NCI-H2029 (cell line): ENCODE results near the gene OR5A2.
"Not testable (repeated sequence)": the region's sequence is repeated elsewhere in the genome, so short reads cannot be mapped to it uniquely, and the experiment has no call there.

Experiments used
- DNase-seq: peaks from one replicate; lab custom pipeline; 2025; lab: John Stamatoyannopoulos, UW

The OR5A2 gene, protein sequence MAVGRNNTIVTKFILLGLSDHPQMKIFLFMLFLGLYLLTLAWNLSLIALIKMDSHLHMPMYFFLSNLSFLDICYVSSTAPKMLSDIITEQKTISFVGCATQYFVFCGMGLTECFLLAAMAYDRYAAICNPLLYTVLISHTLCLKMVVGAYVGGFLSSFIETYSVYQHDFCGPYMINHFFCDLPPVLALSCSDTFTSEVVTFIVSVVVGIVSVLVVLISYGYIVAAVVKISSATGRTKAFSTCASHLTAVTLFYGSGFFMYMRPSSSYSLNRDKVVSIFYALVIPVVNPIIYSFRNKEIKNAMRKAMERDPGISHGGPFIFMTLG

DNA sequence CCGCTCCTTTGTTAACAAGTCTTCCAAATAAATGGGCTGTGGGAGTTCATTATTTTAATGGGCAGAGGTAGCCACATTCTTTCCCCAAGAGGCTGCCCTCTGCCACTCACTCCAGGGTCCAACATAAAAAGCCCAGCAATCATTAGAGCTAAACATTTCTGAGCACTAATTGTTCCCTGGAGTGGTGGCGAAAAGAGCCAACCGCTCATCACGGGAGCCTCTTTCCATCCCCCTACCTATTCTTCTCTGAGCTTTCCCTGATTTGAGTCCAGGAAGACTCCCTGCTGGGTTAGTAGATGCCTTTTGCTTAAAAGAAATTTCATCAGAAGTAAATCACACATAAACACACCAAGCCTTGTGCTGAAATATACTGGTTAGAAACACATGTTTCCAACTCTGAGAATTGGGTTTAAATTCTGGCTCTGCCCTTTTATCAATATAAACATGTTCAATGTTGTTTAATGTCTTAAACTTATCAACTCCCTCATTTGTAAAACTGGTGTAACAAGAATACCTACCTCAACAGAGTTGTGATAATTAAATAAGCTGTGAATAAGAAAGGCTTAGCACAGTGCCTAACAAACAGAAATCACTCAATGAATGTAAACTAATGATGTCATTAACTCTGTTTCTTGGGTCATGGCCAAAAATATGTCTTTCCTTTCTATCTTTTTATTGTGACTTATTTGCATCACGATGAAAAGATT is at the start of gene OR5A2:
TSS of gene OR5A2 (minus strand) at position 53 of the 707 bp plus-strand sequence. CDS start 3,460 bp downstream, outside the sequence.
- DNase-seq, result peak; percentile 3

DNA sequence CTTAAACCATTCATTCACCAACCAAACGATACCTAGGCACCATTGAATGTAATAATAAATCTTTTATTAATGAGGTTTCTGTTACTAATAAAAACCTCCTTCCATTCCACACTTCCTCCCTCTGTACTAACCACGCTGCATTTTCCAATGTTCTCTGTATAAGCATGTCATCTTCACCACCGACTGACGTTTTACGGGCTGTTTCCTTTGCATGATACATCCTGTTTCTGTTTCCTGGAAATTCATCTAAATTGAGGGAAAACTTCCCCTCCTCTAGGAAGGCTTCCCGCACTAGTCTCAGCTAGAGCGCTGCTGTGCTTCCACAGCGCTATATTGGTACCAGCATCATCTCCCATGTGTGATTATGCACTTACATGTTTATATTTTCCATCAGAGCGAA is 49.0 kb upstream of the OR5A2 start:
- no peak for DNase-seq

DNA sequence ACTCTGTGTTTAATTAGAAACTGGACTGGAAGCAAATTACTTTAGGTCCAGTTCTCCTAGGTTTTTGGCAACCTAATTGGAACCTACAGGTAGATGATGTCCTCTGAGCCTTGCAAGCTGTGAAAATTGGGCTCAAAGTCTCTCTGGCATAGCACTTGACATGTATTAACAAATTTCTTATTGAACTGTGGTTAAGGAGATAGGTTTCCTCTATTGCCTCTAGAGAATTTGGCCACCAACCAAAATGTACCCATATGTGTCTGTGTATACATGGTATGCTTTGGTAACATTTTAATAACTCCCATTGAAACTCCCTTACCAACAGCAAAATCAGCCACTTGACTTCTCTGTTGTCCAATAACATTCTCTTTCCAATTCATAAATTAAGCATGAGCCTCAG is 46.8 kb upstream of the OR5A2 start, which contains the start of gene OR4D10:
TSS of gene OR4D10 (plus strand) at position 301 of the 400 bp plus-strand sequence. CDS start 4,115 bp downstream, outside the sequence.
- no peak for DNase-seq

DNA sequence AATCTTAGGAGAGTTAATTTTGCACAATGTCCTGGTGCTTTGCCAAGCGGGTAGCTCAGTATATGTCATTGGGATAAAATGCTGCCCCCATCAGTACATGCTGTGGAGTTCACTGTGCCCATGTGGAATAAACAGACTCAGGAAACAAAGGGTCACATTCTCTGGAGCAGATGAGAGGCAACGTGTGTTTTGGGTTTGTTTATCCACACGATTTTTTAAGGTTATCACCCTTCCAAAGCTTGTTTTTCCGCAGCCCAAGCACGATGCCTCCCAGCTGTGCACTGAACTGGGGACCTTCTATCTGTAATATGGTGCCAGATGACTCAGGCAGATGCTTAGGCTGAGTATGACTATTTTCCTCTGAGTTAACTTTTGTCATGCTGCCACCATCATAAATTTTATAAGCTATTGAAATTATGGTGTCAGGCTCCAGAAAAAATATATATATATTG is 37.0 kb upstream of the OR5A2 start:
- DNase-seq, result no peak

DNA sequence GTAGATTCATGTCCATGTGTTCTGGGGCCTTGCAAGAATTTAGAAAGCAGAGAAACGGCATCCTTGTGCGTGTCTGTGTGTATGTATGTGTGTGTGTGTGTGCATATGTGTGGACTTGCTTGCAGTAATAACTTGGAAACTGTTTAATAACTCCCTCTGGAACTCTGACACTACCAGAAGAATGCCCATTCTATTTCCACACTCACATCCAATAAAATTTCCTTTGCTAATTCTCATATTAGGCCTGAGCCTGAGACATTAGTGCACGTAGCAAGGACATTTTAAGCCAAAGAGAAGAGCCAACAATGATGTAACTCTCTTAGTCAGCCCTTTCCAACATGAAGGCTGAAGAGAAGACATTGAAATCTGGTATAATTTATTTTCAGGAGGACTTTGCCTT is 33.7 kb upstream of the OR5A2 start:
- no peak for DNase-seq

DNA sequence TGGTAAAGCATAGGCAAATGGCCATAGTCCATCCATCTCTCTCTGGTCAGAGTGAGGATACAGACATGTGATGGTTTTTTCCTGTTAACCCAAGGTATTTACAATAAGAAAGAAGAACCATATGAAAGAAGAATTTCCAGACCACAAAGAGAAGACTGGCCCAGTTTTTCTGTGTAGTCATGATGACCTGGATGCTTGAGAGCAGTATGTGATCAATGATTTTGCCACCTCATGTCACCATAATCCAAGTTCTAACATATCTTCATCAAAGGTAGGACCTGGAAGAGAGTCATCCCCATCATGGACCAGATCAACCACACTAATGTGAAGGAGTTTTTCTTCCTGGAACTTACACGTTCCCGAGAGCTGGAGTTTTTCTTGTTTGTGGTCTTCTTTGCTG is 30.4 kb upstream of the OR5A2 start, which contains the start of gene OR4D6:
TSS of gene OR4D6 (plus strand) at position 301 of the 400 bp plus-strand sequence. CDS start at position 301, 0 bp downstream.
- no peak for DNase-seq

DNA sequence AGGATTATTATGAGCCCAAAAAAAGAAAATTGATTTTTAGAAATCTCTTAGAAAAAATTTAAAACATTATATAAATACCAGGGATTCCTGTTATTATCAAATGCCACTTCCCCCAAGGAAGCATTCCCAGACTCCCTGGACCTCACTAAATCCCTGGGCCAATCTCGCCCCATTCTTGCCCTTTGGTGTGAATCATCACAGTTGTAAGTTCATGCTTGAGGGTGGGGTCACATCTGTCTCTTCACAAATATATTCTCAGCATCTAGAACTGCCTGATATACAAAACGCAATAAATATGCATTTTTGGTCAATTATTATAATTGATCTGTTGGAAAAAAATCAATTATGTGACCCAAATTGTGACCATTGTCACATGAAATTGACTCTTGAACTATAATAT is 22.3 kb upstream of the OR5A2 start:
- no peak for DNase-seq

DNA sequence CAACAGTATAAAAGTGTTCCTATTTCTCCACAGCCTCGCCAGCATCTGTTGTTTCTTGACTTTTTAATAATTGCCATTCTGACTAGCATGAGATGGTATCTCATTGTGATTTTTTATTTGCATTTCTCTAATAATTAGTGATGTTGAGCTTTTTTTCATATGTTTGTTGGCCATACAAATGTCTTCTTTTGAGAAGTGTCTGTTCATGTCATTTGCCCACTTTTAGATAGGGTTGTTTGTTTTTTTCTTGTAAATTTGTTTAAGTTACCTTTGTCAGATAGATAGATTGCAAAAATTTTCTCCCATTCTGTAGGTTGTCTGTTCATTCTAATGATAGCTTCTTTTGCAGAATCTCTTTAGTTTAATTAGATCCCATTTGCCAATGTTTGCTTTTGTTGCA is 19.4 kb upstream of the OR5A2 start:
- DNase-seq, result not testable (repeated sequence)

DNA sequence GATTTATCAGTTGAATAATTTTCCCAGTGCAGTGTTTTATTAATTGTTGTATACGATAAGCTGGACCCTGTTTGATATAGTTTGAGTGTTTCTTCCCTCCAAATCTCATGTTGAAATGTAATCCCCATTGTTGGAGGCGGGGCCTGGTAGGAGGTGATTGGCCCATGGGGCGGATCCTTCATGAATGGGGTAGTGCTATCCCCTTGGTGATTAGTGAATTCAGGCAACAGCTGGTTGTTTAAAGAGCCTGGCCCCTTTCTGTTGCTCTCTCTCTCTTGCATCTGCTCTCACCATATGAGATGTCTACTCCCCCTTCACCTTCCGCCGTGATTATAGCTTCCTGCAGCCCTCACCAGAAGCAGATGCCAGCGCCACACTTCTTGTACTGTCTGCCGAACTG is 11.6 kb upstream of the OR5A2 start:
- DNase-seq, result no peak

DNA sequence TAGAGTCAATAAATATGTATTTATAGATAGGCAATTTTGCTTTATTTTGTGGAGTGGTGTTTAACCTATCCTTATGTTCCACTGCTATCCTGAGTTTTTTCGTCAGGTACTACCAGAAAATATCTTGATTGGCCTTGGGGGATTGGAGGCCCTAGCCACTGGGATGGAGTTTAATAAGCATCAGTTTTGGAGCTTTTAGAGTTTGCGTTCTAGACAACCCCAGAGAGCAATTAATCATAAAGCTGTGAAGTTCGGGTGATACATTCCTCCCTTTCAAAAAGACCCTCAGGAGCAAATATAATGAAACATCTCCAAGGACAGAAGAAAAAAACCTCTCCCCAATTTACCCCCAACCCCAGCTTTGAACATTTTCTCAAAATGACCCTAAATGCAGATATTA is 10.0 kb upstream of the OR5A2 start, which contains the start of gene OR5A1:
TSS of gene OR5A1 (plus strand) at position 301 of the 400 bp plus-strand sequence. CDS start 6,700 bp downstream, outside the sequence.
- no peak for DNase-seq

DNA sequence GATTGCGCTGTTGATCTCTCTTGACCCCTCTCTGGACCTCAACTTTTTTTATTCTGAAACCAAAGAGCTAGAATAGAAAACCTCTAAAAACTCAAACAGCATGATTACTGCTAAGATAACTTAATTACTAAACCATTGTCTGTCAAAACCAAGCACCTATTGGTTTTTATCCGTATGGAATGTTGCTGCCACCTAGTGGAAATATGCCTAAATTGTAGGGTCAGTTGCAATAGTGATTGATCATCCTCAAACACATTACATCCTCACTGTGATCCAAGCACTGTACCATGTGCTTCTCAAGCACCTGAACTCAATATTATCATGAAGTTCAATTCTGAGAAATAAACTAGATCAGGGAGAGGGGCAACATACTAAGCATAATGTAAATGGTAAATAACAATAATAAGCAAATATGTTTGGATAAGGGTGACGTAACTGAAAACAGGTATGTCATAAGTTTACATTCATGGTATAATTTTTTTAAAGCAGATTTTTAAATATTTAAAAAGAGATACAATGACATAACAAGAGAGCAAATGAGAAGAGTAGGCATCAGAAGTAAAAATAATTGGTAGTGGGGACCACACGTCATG is 3.8 kb upstream of the OR5A2 start:
- peak; percentile 42 for DNase-seq

DNA sequence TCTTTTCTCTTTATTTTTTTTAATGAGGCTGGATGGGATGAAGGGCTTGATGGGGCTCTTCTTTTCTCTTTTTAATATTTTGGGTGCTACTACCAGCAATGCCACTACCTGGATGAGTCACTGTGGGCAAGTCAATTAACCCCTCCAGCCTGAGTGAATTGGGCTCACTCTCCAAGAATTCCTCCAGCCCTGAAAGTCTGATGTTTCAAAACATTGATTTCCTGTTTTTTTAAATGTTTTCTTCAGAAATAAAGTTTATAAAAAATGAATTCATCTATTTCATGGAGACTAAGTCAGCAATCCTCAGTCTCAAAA is 812 bp upstream of the OR5A2 start:
- no peak for DNase-seq

DNA sequence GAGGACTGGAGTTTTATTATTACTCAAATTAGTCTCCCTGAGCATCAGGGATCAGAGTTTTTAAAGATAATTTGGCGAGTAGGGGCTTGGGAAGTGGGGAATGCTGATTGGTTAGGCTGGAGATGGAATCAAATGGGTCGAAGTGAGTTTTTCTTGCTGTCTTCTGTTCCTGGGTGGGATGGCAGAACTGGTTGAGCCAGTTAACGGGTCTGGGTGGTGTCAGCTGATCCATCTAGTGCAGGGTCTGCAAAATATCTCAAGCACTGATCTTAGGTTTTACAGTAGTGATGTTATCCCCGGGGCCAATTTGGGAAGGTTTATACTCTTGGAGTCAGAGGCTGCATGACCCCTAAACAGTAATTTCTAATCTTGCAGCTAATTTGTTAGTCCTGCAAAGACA is 1.1 kb downstream of the OR5A2 start:
- no peak for DNase-seq

DNA sequence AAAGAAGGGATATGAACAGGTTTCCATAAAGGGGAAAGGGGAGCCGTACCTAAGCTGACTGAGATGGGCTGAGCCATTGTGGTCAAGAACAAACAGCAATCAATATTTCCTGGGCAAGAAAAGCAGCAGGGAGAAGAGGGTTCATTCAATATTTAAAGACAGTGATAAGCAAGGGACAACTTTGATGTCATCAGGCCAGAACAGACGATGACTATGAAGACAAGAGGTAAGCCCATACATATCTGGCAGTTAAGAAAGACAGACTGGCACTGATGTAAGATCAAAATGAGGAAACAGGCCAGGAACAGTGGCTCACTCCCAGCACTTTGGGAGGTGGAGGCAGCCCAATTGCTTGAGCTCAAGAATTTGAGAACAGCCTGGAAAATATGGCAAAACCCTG is 2.4 kb downstream of the OR5A2 start:
- no peak for DNase-seq

DNA sequence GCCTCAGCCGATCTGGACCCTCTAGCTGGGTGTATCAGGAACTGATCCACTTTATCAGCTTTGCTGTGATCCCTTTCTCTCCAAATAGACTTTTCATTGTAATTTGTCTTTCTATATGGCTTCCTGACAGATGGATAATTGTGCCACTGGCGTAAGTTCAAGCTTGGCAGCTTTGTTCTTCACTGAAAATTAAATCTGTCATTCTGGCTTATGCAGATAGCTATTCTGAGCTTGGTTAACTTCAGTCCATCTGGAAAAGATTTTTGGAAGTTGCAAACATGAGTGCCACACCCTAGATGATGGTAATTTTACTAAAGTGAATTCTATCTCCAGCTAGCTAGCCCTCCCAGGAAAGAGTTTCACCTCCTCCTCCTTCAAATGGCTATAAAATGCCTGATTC is 8.1 kb downstream of the OR5A2 start:
- DNase-seq, result no peak

DNA sequence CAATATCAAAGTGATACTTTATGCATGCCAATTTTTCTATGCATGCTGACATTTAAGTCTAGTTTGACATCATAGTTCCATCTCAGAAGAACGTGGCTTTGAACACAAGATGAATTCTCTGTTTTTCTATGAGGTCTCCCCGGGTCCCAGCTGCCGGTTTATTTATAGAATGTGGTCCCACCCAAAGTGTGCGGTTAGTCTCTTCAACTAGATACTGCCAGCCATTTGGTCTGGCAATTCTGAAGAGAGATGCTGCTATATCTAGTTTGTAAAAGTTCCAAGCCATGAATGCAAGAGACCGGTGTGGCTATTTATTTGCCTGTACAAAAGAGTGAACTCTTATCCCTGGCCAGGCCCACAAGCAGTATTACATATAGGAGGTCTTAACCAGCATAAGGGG is 9.2 kb downstream of the OR5A2 start:
- no peak for DNase-seq

DNA sequence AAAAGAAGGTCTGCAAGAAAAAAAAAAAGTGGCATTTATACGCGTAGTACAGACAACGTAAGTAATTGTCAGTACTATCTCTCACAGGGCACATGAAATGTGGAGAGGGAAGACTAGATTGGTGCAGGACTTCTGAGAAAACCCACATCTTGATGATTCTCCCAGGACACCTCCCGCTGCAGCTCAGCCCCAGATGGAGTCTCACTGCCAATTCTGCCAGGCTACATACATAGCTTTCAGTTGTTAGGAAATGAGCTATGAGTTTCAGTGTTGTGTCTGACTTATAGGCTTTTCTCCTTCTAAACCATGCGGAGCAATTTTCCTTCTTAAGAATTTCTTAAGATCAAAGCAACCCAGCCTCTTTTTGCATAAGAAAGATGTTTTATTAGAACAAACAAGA is 9.6 kb downstream of the OR5A2 start:
- DNase-seq, result no peak

DNA sequence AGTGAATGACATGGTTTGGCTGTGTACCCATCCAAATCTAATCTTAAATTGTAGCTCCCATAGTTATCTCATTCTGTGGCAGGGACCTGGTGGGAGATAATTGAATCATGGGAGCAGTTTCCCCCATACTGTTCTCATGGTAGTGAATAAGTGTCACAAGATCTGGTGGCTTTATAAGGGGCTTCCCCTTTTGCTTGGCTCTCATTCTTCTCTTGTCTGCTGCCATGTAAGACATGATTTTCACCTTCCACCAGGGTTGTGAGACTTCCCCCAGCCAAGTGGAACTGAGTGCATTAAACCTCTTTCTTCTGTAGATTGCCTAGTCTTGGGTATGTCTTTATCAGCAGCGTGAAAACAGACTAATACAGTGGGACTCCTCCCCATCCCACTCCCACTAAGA is 11.1 kb downstream of the OR5A2 start:
- DNase-seq, result no peak

DNA sequence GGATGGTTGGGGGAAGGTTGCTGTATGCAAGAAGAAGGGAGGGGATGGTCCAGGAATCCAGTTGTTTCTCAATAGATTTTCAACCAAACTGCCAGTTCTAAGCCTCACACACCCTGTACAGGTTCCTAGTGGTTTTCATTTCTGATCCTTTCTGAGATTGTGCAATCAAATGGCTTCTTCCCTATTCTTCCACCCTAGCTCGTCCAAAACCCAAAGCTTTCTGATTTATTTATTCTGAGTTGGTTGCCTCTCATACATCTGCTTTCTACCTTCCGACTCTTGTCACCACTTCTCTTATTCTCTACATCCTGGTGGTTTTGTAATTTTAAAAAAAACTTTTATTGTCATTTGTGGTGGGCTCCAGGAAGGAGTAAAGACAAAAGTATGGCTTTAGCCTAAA is 12.6 kb downstream of the OR5A2 start:
- DNase-seq, result no peak

DNA sequence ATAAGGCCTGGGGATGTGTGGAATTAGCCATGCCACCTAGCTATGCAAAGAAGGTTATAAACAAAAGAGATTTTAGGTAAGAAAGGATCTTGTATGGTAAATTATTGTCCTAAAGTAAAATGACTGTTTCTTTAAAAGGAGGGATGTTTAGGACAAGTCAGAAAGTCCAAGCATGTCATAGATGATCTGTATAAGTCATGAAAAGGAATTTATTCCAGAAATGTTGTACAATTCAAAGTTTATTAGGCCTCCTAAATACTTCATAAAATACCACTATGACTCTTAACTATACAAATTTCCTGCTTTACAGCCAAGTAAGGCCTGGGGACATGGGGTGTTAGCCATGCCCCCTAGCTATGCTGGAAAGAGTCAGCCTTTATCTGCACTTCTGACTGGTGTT is 22.7 kb downstream of the OR5A2 start:
- DNase-seq, result no peak

DNA sequence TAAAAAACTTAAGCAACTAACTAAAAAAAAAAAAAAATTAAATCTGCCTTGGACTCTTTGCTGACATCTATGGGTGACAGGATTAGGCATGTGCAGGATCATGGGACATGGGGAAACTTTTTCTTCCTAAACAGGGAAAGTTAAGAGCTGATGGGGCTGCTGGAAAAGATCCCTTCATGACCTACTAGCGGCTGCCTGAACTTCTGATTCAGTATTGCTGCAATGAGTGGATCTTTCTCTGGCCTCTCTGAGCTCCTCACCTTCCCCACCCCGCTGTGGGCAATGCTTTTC is 25.0 kb downstream of the OR5A2 start:
- no peak for DNase-seq

DNA sequence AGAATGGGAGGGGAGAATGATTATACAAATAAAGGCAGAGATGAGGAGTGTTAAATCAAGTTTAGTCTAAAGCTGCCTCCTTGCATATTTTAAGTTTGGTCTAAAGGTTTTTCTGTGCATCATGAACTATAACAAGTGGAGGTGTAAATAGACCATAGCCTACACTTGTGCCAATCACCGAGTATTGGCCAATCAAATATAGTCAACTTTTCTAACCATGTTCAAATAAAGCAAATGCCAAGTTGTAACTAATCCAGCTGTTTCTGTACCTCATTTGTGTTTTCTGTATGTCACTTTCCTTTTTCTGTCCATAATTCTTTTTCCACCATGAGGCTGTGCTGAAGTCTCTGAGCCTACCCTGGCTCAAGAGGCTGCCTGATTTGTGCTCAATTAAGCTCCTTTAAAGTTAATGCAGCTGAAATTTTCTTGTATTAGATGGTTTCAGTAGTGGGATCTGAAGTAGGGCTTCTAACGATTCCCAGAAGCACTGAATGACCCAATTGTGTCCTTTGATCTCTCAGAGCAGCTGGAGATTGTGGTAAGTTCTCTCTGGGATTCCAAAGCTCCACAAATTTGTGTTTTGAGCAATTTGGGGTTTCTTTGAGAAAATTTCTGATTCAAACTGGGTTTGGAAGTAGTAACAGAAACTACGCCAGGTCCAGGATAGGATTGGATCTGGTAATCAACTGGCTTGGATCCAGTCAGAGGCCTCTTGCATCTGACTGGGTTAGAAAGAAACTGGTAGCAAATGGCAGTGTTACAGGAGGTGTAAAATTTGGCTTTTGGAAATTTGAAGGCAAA is 25.6 kb downstream of the OR5A2 start:
- DNase-seq, result no peak
